Subcutaneous adipose tissue (tissue), 4 donors: ENCODE data around the gene C1QTNF5. TPM values are rescaled to one million over a fixed set of nuclear protein-coding genes. Genes with fewer than 3 reads are reported as not detected.

ENCODE experiments used
- total RNA-seq, 4 donors: library from RNA; depleted of rRNA; stranded (reverse); fragments of >200 nt; gene quantifications; one replicate each; pipeline ENCODE4 v1.1.0, GENCODE V29; 2016
- TF ChIP-seq, protein P1 (sequence below): fragments of 450-650 bp; IDR thresholded peaks from one replicate; pipeline ENCODE4 v1.5.1; 2016; ENCODE audit warnings: low read depth, mild to moderate bottlenecking, control low read depth, antibody characterized with exemption, moderate library complexity

Gene C1QTNF5
- total RNA-seq, 4 donors from 2014 or later: 10.6 to 41.2 (median 29.8) TPM

DNA sequence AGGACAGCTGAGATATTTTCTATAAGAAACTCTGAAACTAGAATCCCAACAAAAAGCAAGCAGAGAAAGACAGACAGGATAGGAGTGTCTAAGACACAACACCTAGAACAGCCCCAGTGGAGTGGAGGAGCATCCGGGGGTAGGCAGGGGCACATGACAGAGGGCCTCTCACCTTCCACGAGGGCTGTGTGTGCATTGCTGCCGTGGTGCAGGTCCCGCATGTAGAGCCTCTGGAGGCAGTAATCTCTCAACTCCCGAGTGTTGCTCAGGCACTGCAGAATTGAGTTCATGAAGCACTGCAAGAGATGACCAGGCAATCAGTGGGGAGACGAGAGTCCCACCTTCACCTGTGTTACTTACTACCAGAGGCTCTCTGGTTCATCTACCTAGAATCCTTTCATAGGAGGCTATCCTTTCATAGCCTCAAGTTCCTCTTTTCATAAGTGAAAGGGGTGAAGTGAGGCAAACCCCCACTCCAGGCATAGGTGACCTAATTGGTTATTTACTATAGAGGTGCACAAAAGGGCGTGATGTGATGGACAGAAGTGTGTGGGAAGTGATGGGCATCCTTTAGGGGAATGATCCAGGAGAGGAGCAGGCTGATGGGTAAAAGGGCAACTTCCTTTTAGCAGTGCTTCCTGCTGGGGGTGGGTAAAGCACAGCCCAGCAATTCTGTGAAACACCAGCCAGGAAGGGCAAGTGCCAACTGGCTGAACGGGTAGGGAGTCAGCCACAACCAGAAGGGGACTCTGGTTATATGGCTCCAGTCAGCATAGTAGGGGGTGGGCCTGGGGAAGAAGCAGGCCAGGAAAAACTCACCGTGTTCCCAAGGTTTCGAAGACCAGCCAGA, 18.9 kb upstream of the C1QTNF5 start:
- TF ChIP-seq, protein P1, sequence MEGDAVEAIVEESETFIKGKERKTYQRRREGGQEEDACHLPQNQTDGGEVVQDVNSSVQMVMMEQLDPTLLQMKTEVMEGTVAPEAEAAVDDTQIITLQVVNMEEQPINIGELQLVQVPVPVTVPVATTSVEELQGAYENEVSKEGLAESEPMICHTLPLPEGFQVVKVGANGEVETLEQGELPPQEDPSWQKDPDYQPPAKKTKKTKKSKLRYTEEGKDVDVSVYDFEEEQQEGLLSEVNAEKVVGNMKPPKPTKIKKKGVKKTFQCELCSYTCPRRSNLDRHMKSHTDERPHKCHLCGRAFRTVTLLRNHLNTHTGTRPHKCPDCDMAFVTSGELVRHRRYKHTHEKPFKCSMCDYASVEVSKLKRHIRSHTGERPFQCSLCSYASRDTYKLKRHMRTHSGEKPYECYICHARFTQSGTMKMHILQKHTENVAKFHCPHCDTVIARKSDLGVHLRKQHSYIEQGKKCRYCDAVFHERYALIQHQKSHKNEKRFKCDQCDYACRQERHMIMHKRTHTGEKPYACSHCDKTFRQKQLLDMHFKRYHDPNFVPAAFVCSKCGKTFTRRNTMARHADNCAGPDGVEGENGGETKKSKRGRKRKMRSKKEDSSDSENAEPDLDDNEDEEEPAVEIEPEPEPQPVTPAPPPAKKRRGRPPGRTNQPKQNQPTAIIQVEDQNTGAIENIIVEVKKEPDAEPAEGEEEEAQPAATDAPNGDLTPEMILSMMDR: no peak

DNA sequence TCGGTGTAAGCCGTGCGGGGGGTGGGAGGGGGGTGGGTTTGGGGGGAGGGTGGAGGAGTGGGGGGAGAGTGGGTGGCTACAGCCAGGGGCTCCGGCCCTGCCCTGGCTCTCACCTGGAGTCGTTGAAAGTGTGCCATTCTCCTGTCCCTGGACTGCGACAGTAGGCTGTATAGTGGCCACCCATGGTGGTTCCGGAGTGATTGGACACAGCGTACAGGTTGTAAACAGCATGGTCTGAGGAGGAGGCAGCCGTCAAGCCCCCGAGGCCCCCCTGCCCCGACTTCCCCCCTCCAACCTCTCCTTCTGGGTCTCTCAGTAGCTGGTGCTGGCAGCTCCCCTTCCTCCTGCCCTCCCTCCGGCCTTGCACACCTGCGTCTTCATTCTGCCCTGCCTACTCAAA, 16.4 kb upstream of the C1QTNF5 start:
- TF ChIP-seq, protein P1: no peak

DNA sequence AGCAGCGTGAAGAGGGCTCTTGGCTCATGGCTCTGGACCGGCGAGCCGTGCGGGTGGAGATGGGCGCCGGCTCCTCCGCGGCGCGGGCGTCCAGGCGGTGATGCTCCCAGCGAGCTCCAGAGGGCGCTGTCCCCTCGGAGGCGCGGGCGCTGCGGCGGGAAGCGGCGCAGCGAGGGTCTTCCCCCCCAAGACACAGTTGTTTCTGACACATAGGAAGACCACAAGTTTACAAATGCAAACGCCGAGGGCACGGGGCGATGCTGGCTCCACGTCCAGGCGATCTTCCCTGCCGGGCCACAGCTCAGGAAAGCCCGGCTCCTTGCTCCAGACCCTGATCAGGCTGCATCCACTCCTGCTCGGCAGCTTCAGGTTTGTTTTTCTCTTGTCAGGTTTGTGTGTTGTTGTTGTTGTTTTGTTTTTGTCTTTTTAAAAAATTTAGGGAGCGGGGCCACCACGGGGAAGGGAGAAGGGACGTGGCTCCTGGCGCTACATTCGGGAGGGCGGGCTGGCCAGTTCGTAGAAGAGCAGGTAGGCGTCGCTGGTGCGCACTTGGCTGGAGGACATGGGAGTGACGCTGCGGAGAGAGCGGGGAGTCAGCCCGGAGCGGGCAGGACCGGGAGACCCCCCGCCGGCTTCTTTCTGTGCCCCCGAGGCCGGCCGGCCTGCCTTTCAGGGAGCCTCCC, 15.8 kb upstream of the C1QTNF5 start:
- TF ChIP-seq, protein P1: no peak

DNA sequence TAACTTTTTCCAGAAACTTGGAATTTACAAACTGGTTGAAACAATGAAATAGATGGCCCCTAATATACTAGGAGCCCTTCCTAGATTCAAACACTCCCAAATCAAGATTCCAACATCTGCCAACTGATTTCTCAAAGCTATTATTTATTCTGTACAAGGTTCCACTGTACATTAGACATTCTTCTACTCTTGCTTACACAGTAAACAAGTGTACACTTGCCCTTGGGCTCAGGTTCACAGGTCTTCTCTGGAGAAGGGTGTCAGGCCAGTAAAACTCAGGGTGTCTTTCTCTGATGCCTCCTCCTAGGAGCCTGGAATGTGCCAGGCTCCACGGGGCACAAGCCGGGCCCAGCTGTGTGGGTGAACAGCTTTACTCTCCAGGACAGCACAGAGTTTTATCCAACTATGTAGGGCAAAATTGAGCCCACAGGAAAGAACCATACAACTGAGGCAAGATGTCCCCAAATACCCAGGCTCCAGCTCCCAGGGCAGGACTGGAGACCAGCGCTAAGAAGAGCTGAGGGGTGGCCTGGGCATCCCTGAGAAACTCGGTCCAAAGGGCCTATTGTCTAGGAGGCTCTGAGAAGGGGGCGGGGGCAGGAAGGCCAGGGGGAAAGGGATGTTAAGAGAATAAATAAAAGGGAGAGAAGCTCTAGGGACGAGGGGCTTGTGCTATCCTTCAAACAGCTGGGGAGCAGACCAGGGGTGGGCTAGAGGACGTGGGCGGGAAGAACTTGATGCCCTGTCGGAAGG, 14.6 kb upstream of the C1QTNF5 start:
- TF ChIP-seq, protein P1: no peak

GRCh38 chr11:119352857-119353260, 12.2 kb upstream of the C1QTNF5 start:
- TF ChIP-seq, protein P1: no peak

GRCh38 chr11:119351232-119351631, 10.5 kb upstream of the C1QTNF5 start:
- TF ChIP-seq, protein P1: no peak

DNA sequence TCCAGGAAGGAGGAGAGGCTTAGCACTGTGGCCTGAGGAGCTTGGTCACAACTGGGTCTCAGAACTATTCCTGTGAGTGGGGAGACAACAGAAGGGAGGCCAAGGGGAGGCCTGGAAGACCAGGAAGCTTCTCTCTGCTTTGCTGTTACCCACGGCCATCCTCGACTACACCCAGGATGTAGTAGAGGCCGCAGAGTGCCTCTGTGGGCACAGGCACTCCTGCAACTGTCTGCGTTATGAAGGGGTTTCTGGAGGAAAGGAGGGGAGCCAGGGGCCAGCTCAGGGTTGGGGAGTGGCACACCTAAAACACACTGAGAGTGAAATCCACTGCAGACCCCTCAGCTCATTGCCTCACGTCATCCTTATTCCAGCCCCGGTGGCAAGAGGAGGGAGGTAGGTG, 9.6 kb upstream of the C1QTNF5 start:
- TF ChIP-seq, protein P1: no peak
